HCT116 (cell line): ENCODE data around the gene PLPPR3. TPM values are rescaled to one million over a fixed set of nuclear protein-coding genes. Genes with fewer than 3 reads are reported as not detected.

Experiments used
- ATAC-seq: fragments of 200-7000 bp; cut with Tn5 transposase; 2 replicates; pipeline ENCODE4 v1.9.1; 2020; ENCODE audit warnings: mild to moderate bottlenecking, moderate library complexity
- BruUV-seq: library from RNA; stranded (reverse); fragments of 400-500 nt; replicated peaks from 2 replicates; lab custom pipeline; 2021; lab: Mats Ljungman, UMichigan
- CTCF ChIA-PET: fragments of 300-600 bp; sonication (Branson Sonifier 250); formaldehyde crosslinking; loops from one replicate; lab custom pipeline; 2021; ENCODE audit warnings: antibody characterized with exemption; lab: Charles Lee
- POLR2A ChIA-PET: fragments of 300-600, 350-600 bp; sonication (Branson Sonifier 250); formaldehyde crosslinking; loops from one replicate; lab custom pipeline; 2021; ENCODE audit warnings: antibody characterized with exemption; lab: Charles Lee
- RAD21 ChIA-PET, 2 experiments: fragments of 300-600 bp; sonication (Branson Sonifier 250); formaldehyde crosslinking; loops; one replicate each; lab custom pipeline; 2023; ENCODE audit warnings: low total read pairs in 2 of 2; ENCODE audit not compliant: uncharacterized antibody in 2 of 2, unreplicated experiment in 2 of 2, low non-redundant PET in 1 of 2; lab: Charles Lee
- DNase-seq: peaks from one replicate; pipeline ENCODE4 v3.0.0-alpha.2; 2010; ENCODE audit warnings: low read depth, low spot score
- H2AFZ ChIP-seq: fragments of 200-600 bp; shearing (Covaris generic), sonication (generic); 2 replicates; pipeline ENCODE4 v1.6.1; 2017; ENCODE audit warnings: low read depth, mixed run types, mixed read lengths, antibody characterized with exemption, low read length; ENCODE audit not compliant: poor library complexity, severe bottlenecking
- H3K27ac ChIP-seq: 2 replicates; pipeline ENCODE4 v1.5.1; 2012; ENCODE audit warnings: low read depth, low read length
- H3K27me3 ChIP-seq: fragments of 200-600 bp; sonication (generic); 2 replicates; pipeline ENCODE4 v1.6.1; 2016; ENCODE audit warnings: mixed run types, low read length, mixed read lengths; ENCODE audit not compliant: insufficient read depth
- H3K36me3 ChIP-seq, 2 experiments: fragments of 200-500 bp in 1 of 2; fragments of 200-600 bp in 1 of 2; sonication (Bioruptor generic) in 1 of 2; sonication (generic) in 1 of 2; 2 replicates each; pipeline versions ENCODE4 v1.5.1 to v1.6.1; 2014 to 2016; ENCODE audit warnings: low read length in 2 of 2, inconsistent platforms in 1 of 2, mixed read lengths in 1 of 2, mixed run types in 1 of 2; ENCODE audit not compliant: insufficient read depth in 2 of 2, control insufficient read depth in 1 of 2
- H3K4me1 ChIP-seq, 2 experiments: fragments of 200-600 bp in 1 of 2; sonication (generic) in 1 of 2; 2 replicates each; pipeline versions ENCODE4 v1.5.1 to v1.6.1; 2012 to 2017; ENCODE audit warnings: low read length in 2 of 2, inconsistent platforms in 1 of 2, mild to moderate bottlenecking in 1 of 2, mixed read lengths in 1 of 2, mixed run types in 1 of 2, moderate library complexity in 1 of 2; ENCODE audit not compliant: insufficient read depth in 2 of 2, control insufficient read depth in 1 of 2
- H3K4me2 ChIP-seq: fragments of 200-600 bp; sonication (generic); 2 replicates; pipeline ENCODE4 v1.6.1; 2017; ENCODE audit warnings: mixed run types, low read length, mixed read lengths
- H3K4me3 ChIP-seq, 2 experiments: fragments of 200-600 bp in 1 of 2; sonication (generic) in 1 of 2; replicated peaks in 1 of 2; 2 replicates each; pipeline ENCODE4 v1.5.1; 2011 to 2016; ENCODE audit warnings: low read length in 2 of 2, control low read depth in 1 of 2, low read depth in 1 of 2, mild to moderate bottlenecking in 1 of 2, mixed read lengths in 1 of 2, mixed run types in 1 of 2
- H3K79me2 ChIP-seq: fragments of 200-600 bp; sonication (generic); 2 replicates; pipeline ENCODE4 v1.6.1; 2017; ENCODE audit warnings: mild to moderate bottlenecking, mixed run types, low read length, moderate library complexity, mixed read lengths; ENCODE audit not compliant: insufficient read depth
- H3K9ac ChIP-seq: fragments of 200-600 bp; sonication (generic); 2 replicates; pipeline ENCODE4 v1.6.1; 2016; ENCODE audit warnings: low read length, mixed read lengths
- H3K9me2 ChIP-seq: fragments of 200-600 bp; sonication (generic), shearing (Covaris generic); 2 replicates; pipeline ENCODE4 v1.6.1; 2017; ENCODE audit warnings: mixed run types, mild to moderate bottlenecking, moderate library complexity; ENCODE audit not compliant: insufficient read depth
- H3K9me3 ChIP-seq, 2 experiments: fragments of 200-500 bp in 1 of 2; fragments of 200-600 bp in 1 of 2; sonication (Bioruptor generic) in 1 of 2; sonication (generic) in 1 of 2; 2 replicates each; pipeline ENCODE4 v1.6.1; 2014 to 2017; ENCODE audit warnings: low read length in 2 of 2, mixed read lengths in 2 of 2, inconsistent platforms in 1 of 2, low read depth in 1 of 2, mild to moderate bottlenecking in 1 of 2, mixed run types in 1 of 2, moderate library complexity in 1 of 2; ENCODE audit not compliant: control insufficient read depth in 1 of 2, insufficient read depth in 1 of 2
- H4K20me1 ChIP-seq: fragments of 200-600 bp; sonication (generic), shearing (Covaris generic); 2 replicates; pipeline ENCODE4 v1.6.1; 2017; ENCODE audit warnings: mixed run types, mild to moderate bottlenecking, moderate library complexity; ENCODE audit not compliant: insufficient read depth
- EGR1 ChIP-seq: IDR thresholded peaks from 2 replicates; pipeline ENCODE4 v1.6.1; 2012; ENCODE audit warnings: low read depth
- ELF1 ChIP-seq: IDR thresholded peaks from 2 replicates; pipeline ENCODE4 v1.6.1; 2012; ENCODE audit warnings: low read depth, borderline replicate concordance
- EZH2 ChIP-seq: fragments of 200-600 bp; sonication (generic); IDR thresholded peaks from 2 replicates; pipeline ENCODE4 v1.6.1; 2017; ENCODE audit warnings: antibody characterized with exemption, mixed run types
- FOSL1 ChIP-seq: IDR thresholded peaks from 2 replicates; pipeline ENCODE4 v1.6.1; 2012; ENCODE audit warnings: low read depth
- JUND ChIP-seq: IDR thresholded peaks from 2 replicates; pipeline ENCODE4 v1.6.1; 2012
- POLR2A ChIP-seq: IDR thresholded peaks from 2 replicates; pipeline ENCODE4 v1.7.0; 2011; ENCODE audit warnings: borderline replicate concordance; ENCODE audit not compliant: insufficient read depth, insufficient read length; ENCODE audit errors: extremely low read depth
- POLR2AphosphoS5 ChIP-seq: IDR thresholded peaks from 2 replicates; pipeline ENCODE4 v1.6.1; 2011; ENCODE audit warnings: mild to moderate bottlenecking, low read depth, low read length, moderate library complexity
- TCF7L2 ChIP-seq: IDR thresholded peaks from 2 replicates; pipeline ENCODE4 v1.7.0; 2011; ENCODE audit warnings: borderline replicate concordance, inconsistent platforms; ENCODE audit not compliant: insufficient read depth, insufficient read length; ENCODE audit errors: extremely low read depth
- intact Hi-C: fragments of 100-400 bp; cut with micrococcal nuclease; formaldehyde crosslinking; loops from 2 replicates; pipeline ENCODE4 v1.10.0; 2022
- total RNA-seq: library from RNA; stranded (reverse); gene quantifications from one replicate; pipeline ENCODE4 v1.2.1, GENCODE V29; 2021; ENCODE audit not compliant: unreplicated experiment
- TF ChIP-seq, protein P1 (sequence below): IDR thresholded peaks from 2 replicates; pipeline ENCODE4 v1.6.1; 2012
- TF ChIP-seq, protein P2 (sequence below), 3 experiments: fragments of 200-600 bp in 1 of 3; sonication (generic) in 1 of 3; IDR thresholded peaks in 2 of 3; conservative IDR thresholded peaks in 1 of 3; 2 replicates each; pipeline ENCODE4 v1.5.1; 2012 to 2017; ENCODE audit warnings: low read depth in 2 of 3, low read length in 2 of 3, antibody characterized with exemption in 1 of 3, borderline replicate concordance in 1 of 3, control low read depth in 1 of 3, mild to moderate bottlenecking in 1 of 3, mixed read lengths in 1 of 3, mixed run types in 1 of 3, moderate library complexity in 1 of 3; ENCODE audit not compliant: insufficient read depth in 1 of 3
- TF ChIP-seq, protein P3 (sequence below): IDR thresholded peaks from 2 replicates; pipeline ENCODE4 v1.6.1; 2011; ENCODE audit warnings: mild to moderate bottlenecking, low read length, moderate library complexity; ENCODE audit not compliant: insufficient replicate concordance; ENCODE audit errors: extremely low read depth

Gene PLPPR3
- total RNA-seq, 1 experiment from 2014 or later, result 0.27 TPM

DNA sequence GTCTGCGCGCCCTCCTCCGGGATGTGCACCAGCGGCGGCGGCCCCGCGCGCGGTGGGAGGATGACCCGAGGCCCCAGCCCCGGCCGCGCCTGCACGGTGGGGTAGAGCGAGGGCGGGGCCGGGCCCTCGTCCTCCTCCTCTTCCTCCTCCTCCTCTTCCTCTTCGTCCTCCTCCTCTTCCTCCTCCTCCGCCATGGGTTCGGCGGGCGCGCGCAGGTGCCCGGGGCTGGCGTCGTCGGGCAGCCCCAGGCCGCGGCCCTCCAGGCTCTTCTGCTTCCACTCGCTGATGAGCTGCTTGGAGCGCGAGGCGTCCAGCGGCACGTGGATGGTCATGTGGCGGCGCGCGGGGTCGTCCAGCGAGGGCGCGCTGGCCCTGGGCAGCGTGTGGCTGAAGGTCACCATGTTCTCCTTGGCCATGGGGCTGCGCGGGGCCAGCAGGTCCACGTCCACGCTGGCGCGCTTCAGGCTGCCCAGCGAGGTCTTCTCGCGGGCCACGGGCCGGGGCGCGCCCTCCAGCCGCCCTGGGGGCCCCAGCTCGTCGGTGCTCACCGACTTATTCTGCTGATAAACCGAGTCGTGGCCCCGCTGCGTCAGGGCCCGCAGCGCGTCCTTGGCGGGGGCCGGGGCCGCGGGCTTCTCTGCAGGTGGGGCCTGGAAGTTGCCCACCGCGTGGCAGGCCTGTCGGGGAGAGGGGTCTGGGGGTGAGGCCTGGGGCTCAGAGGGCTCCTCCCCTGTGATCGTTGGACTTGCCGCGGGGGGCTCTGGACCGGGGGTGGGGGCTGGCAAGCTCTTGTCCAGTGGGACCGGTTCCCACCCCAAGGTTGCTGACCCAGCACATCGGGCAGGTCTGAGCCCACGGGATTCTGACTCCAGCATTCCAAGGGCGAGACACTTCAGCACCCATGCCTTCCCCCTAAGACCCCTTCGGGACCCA lies 8.3 kb downstream of the PLPPR3 start:
- Histone ChIP-seq H3K4me3 (no peak overlapping the region), H3K27ac (no peak overlapping the region), H2AFZ (no peak overlapping the region), H4K20me1 (peaks cover 8% of the 10 kb centered on the region; the same call in 1 of the 2 replicates), H3K9me3 (no peaks in the 10 kb centered on the region), H3K36me3 (peaks cover 23 to 28% of the 10 kb centered on the region in 2 experiments; a peak in 3 of 4 replicates), H3K4me1 (no peaks in the 10 kb centered on the region), H3K79me2 (peaks cover 30% of the 10 kb centered on the region), H3K4me2 (no peak overlapping the region), H3K27me3 (no peaks in the 10 kb centered on the region), H3K9ac (no peak overlapping the region), H3K9me2 (no peaks in the 10 kb centered on the region)
- RAD21 ChIA-PET, result no interaction called here
- DNase-seq, result no peak
- no TSS peak for BruUV-seq
- intact Hi-C loops, result no loop called here
- POLR2A ChIA-PET, result no interaction called here
- ATAC-seq, result peak; percentile 28
- no peak for TF ChIP-seq EGR1
- no peak for TF ChIP-seq EZH2
- no peak for TF ChIP-seq ELF1
- CTCF ChIA-PET, result no interaction called here

DNA sequence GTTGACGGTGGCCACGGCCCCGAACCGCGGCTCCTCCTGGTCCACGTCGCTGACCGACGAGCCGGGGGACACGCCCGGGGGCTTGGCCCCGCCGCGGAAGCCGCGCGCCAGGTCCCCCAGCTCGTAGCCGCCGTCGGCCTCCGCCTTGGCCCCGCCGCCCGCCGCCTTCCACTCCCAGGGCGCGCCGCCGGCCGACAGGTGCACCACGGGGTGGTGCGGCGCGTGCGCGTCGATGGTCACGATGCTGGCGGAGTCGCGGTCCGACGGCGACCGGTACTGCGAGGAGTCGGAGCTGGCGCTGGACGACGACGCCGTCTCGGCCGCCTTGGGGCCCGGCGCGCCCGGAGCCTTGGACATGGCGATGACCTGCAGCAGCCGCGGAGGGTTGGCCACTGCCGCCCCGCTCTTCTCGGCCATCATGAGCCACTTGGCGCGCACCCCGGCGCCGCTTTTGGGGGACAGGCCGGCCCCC lies 9.0 kb downstream of the PLPPR3 start:
- no peak; the same call in 1 of the 2 replicates for ATAC-seq
- CTCF ChIA-PET, result no interaction called here
- TF ChIP-seq ELF1, result no peak
- TF ChIP-seq, protein P1, sequence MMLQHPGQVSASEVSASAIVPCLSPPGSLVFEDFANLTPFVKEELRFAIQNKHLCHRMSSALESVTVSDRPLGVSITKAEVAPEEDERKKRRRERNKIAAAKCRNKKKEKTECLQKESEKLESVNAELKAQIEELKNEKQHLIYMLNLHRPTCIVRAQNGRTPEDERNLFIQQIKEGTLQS, result no peak
- no peak for TF ChIP-seq FOSL1
- no peak for TF ChIP-seq JUND
- TF ChIP-seq POLR2A, result no peak
- TF ChIP-seq EGR1, result no peak
- no peak for TF ChIP-seq POLR2AphosphoS5
- TF ChIP-seq, protein P2, sequence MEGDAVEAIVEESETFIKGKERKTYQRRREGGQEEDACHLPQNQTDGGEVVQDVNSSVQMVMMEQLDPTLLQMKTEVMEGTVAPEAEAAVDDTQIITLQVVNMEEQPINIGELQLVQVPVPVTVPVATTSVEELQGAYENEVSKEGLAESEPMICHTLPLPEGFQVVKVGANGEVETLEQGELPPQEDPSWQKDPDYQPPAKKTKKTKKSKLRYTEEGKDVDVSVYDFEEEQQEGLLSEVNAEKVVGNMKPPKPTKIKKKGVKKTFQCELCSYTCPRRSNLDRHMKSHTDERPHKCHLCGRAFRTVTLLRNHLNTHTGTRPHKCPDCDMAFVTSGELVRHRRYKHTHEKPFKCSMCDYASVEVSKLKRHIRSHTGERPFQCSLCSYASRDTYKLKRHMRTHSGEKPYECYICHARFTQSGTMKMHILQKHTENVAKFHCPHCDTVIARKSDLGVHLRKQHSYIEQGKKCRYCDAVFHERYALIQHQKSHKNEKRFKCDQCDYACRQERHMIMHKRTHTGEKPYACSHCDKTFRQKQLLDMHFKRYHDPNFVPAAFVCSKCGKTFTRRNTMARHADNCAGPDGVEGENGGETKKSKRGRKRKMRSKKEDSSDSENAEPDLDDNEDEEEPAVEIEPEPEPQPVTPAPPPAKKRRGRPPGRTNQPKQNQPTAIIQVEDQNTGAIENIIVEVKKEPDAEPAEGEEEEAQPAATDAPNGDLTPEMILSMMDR (IDR thresholded peaks at IDR 0.05 in 2 of 3, conservative IDR thresholded peaks at IDR 0.05 in 1 of 3; ENCODE audit: borderline replicate concordance in 1 of 3, insufficient read depth in 1 of 3, low read depth in 2 of 3, low read length in 2 of 3), result no peak
- TF ChIP-seq TCF7L2, result no peak
- TF ChIP-seq, protein P3, sequence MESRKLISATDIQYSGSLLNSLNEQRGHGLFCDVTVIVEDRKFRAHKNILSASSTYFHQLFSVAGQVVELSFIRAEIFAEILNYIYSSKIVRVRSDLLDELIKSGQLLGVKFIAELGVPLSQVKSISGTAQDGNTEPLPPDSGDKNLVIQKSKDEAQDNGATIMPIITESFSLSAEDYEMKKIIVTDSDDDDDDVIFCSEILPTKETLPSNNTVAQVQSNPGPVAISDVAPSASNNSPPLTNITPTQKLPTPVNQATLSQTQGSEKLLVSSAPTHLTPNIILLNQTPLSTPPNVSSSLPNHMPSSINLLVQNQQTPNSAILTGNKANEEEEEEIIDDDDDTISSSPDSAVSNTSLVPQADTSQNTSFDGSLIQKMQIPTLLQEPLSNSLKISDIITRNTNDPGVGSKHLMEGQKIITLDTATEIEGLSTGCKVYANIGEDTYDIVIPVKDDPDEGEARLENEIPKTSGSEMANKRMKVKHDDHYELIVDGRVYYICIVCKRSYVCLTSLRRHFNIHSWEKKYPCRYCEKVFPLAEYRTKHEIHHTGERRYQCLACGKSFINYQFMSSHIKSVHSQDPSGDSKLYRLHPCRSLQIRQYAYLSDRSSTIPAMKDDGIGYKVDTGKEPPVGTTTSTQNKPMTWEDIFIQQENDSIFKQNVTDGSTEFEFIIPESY, result no peak

More for the DNA sequence above, 9.0 kb downstream of the PLPPR3 start:
- BruUV-seq, result no TSS peak
- peaks cover 26 to 35% of the 10 kb centered on the region in 2 experiments; a peak in 3 of 4 replicates for H3K36me3 ChIP-seq
- peaks cover 37% of the 10 kb centered on the region for H3K79me2 ChIP-seq
- H3K9me3 ChIP-seq, result no peaks in the 10 kb centered on the region
- H4K20me1 ChIP-seq, result peaks cover 8% of the 10 kb centered on the region; the same call in 1 of the 2 replicates
- intact Hi-C loops, result no loop called here
- POLR2A ChIA-PET, result no interaction called here
- no peak overlapping the region for H3K4me2 ChIP-seq
- H2AFZ ChIP-seq, result no peak overlapping the region
- no peak for DNase-seq
- no peaks in the 10 kb centered on the region for H3K4me1 ChIP-seq
- RAD21 ChIA-PET, result no interaction called here
- H3K9ac ChIP-seq, result no peak overlapping the region
- no peaks in the 10 kb centered on the region for H3K27me3 ChIP-seq
- H3K9me2 ChIP-seq, result no peaks in the 10 kb centered on the region
- H3K4me3 ChIP-seq, result no peak overlapping the region
- H3K27ac ChIP-seq, result no peak overlapping the region
